HEK293 (cell line): Measurements from ENCODE around the gene RNASEH2A.

Experiments used
- GLI2 ChIP-seq: fragments of 450-650 bp; formaldehyde crosslinking; IDR thresholded peaks from 2 replicates; pipeline ENCODE4; 2017; ENCODE audit warnings: missing biosample characterization, missing genetic modification characterization, low read depth, borderline replicate concordance
- HOXC10 ChIP-seq: sonication (generic); formaldehyde crosslinking; IDR thresholded peaks from 2 replicates; pipeline ENCODE4 v1.8.1; 2023; ENCODE audit warnings: mild to moderate bottlenecking, missing genetic modification reagents
- SETDB1 ChIP-seq: IDR thresholded peaks from one replicate; pipeline ENCODE4 v1.6.1; 2017; ENCODE audit warnings: mild to moderate bottlenecking, low read length, moderate library complexity, mixed read lengths; ENCODE audit not compliant: insufficient read length
- ZNF19 ChIP-seq: fragments of 450-650 bp; formaldehyde crosslinking; IDR thresholded peaks from 2 replicates; pipeline ENCODE4; 2016; ENCODE audit warnings: missing biosample characterization, missing genetic modification characterization, low read depth
- ZNF274 ChIP-seq, 2 experiments: fragments of 200-500 bp in 1 of 2; fragments of 450-650 bp in 1 of 2; sonication (Bioruptor generic) in 1 of 2; formaldehyde crosslinking in 1 of 2; IDR thresholded peaks; 2 replicates each; pipeline versions ENCODE4 v1.5.1 to v1.6.1; 2014 to 2016; ENCODE audit warnings: borderline replicate concordance in 1 of 2, inconsistent platforms in 1 of 2, low read length in 1 of 2, missing biosample characterization in 1 of 2, missing genetic modification characterization in 1 of 2
- ZNF558 ChIP-seq: fragments of 450-650 bp; formaldehyde crosslinking; IDR thresholded peaks from 2 replicates; pipeline ENCODE4 v1.5.1; 2016; ENCODE audit warnings: missing biosample characterization, missing genetic modification characterization
- TF ChIP-seq, protein P1 (sequence below): fragments of 450-650 bp; formaldehyde crosslinking; IDR thresholded peaks from 2 replicates; pipeline ENCODE4 v1.5.1; 2016; ENCODE audit warnings: missing biosample characterization, missing genetic modification characterization
- TF ChIP-seq, protein P2 (sequence below): fragments of 450-650 bp; formaldehyde crosslinking; IDR thresholded peaks from 2 replicates; pipeline ENCODE4 v1.5.1; 2017; ENCODE audit warnings: missing biosample characterization, missing genetic modification characterization
- TF ChIP-seq, protein P3 (sequence below): fragments of 450-650 bp; formaldehyde crosslinking; IDR thresholded peaks from 2 replicates; pipeline ENCODE4 v1.5.1; 2016; ENCODE audit warnings: missing biosample characterization, missing genetic modification characterization, low read depth

DNA sequence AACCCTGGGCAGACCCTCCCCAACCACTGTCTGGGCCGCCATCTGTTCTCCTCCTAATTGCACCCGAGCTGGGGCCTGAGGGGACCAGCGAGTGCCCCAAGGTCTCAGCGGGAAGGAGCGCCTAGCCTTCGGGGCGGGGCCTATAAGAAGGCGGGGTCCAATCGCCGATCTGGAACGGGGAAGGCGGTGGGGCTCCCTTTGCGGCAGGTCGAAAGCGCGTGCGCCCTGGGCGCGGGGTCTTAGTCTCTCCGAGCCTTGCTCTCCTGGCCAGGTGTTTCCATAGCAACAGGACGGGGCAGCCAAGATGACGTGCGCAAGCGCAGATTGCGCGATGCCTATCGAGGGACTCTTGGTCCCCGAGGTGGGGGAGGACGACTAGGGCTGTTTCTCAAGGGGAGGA is 34.7 kb downstream of the RNASEH2A start:
- TF ChIP-seq ZNF274 (IDR thresholded peaks at IDR 0.05; ENCODE audit: low read length) (no peak), ZNF274 (tag by site-specific recombination; IDR thresholded peaks at IDR 0.05; ENCODE audit: borderline replicate concordance) (no peak), GLI2 (tag by site-specific recombination) (no peak), ZNF558 (tag by site-specific recombination) (no peak), HOXC10 (CRISPR knock-in tag) (no peak), SETDB1 (no peak), ZNF19 (tag by site-specific recombination) (no peak)
- TF ChIP-seq, protein P1, sequence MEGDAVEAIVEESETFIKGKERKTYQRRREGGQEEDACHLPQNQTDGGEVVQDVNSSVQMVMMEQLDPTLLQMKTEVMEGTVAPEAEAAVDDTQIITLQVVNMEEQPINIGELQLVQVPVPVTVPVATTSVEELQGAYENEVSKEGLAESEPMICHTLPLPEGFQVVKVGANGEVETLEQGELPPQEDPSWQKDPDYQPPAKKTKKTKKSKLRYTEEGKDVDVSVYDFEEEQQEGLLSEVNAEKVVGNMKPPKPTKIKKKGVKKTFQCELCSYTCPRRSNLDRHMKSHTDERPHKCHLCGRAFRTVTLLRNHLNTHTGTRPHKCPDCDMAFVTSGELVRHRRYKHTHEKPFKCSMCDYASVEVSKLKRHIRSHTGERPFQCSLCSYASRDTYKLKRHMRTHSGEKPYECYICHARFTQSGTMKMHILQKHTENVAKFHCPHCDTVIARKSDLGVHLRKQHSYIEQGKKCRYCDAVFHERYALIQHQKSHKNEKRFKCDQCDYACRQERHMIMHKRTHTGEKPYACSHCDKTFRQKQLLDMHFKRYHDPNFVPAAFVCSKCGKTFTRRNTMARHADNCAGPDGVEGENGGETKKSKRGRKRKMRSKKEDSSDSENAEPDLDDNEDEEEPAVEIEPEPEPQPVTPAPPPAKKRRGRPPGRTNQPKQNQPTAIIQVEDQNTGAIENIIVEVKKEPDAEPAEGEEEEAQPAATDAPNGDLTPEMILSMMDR (tag by site-specific recombination) = no peak
- TF ChIP-seq, protein P2, sequence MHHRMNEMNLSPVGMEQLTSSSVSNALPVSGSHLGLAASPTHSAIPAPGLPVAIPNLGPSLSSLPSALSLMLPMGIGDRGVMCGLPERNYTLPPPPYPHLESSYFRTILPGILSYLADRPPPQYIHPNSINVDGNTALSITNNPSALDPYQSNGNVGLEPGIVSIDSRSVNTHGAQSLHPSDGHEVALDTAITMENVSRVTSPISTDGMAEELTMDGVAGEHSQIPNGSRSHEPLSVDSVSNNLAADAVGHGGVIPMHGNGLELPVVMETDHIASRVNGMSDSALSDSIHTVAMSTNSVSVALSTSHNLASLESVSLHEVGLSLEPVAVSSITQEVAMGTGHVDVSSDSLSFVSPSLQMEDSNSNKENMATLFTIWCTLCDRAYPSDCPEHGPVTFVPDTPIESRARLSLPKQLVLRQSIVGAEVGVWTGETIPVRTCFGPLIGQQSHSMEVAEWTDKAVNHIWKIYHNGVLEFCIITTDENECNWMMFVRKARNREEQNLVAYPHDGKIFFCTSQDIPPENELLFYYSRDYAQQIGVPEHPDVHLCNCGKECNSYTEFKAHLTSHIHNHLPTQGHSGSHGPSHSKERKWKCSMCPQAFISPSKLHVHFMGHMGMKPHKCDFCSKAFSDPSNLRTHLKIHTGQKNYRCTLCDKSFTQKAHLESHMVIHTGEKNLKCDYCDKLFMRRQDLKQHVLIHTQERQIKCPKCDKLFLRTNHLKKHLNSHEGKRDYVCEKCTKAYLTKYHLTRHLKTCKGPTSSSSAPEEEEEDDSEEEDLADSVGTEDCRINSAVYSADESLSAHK (tag by site-specific recombination) = no peak
- TF ChIP-seq, protein P3, sequence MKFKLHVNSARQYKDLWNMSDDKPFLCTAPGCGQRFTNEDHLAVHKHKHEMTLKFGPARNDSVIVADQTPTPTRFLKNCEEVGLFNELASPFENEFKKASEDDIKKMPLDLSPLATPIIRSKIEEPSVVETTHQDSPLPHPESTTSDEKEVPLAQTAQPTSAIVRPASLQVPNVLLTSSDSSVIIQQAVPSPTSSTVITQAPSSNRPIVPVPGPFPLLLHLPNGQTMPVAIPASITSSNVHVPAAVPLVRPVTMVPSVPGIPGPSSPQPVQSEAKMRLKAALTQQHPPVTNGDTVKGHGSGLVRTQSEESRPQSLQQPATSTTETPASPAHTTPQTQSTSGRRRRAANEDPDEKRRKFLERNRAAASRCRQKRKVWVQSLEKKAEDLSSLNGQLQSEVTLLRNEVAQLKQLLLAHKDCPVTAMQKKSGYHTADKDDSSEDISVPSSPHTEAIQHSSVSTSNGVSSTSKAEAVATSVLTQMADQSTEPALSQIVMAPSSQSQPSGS (tag by site-specific recombination) = no peak
